ENCODE data around the gene TNS1. TPM values are rescaled to one million over a fixed set of nuclear protein-coding genes. Genes with fewer than 3 reads are reported as not detected.

Gene TNS1
- total RNA-seq, 4 donors from 2014 or later, result 23.1 to 156 (median 81.1) TPM

DNA sequence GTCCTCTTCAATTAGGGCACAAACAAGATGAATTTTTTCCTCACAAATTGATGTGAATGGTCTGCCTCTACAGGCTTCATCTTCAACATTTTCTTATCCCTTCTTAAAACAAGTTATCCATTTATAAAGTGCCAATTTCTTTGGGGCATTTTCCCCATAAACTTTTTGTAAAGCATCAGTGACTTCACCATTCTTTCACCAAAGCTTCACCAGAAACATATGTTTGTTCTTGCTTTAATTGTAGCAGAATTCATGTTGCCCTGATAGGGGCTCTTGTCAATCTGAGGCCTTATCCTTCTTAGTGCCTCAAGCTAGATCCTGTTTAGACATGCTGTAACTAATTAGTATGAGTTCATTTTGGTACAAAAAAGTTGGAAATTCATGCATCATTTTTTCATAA lies 226.2 kb downstream of the TNS1 start:
- H3K4me1 ChIP-seq, result no peaks in the 10 kb centered on the region
- H3K36me3 ChIP-seq, result no peaks in the 10 kb centered on the region
- no peak overlapping the region for H3K27ac ChIP-seq
- H3K4me3 ChIP-seq, result no peak overlapping the region
- DNase-seq, result no peak
- no peaks in the 10 kb centered on the region for H3K27me3 ChIP-seq
- H3K9me3 ChIP-seq, result no peaks in the 10 kb centered on the region
- no peak for TF ChIP-seq POLR2A (IDR thresholded peaks at IDR 0.05)
- TF ChIP-seq, protein P1, sequence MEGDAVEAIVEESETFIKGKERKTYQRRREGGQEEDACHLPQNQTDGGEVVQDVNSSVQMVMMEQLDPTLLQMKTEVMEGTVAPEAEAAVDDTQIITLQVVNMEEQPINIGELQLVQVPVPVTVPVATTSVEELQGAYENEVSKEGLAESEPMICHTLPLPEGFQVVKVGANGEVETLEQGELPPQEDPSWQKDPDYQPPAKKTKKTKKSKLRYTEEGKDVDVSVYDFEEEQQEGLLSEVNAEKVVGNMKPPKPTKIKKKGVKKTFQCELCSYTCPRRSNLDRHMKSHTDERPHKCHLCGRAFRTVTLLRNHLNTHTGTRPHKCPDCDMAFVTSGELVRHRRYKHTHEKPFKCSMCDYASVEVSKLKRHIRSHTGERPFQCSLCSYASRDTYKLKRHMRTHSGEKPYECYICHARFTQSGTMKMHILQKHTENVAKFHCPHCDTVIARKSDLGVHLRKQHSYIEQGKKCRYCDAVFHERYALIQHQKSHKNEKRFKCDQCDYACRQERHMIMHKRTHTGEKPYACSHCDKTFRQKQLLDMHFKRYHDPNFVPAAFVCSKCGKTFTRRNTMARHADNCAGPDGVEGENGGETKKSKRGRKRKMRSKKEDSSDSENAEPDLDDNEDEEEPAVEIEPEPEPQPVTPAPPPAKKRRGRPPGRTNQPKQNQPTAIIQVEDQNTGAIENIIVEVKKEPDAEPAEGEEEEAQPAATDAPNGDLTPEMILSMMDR (IDR thresholded peaks at IDR 0.05), result no peak

DNA sequence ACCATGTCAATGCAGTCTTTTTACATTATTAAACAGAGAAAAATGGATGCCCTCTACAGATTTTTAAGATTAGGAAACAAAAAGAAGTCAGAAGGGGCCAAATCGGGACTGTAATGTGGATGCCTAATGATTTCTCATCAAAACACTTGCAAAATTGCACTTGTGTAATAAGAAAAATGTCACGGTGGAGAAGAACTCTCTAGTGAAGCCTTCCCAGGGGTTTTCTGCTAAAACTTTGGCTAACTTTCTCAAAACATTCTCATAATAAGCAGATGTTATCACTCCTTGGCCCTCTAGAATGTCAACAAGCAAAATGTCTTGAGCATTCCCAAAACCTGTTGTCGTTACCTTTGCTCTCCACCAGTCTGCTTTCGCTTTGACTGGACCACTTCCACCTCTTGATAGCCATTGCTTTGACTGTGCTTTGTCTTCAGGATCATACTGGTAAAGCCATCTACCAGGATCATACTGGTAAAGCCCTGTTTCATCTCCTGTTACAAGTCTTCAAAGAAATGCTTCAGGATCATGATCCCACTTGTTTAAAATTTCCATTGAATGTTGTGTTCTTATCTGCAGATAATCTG lies 226.8 kb downstream of the TNS1 start:
- no peak for TF ChIP-seq POLR2A (IDR thresholded peaks at IDR 0.05)
- TF ChIP-seq, protein P1 (IDR thresholded peaks at IDR 0.05), result no peak
- DNase-seq, result no peak
- H3K36me3 ChIP-seq, result no peaks in the 10 kb centered on the region
- H3K4me1 ChIP-seq, result no peaks in the 10 kb centered on the region
- H3K27me3 ChIP-seq, result no peaks in the 10 kb centered on the region
- no peaks in the 10 kb centered on the region for H3K9me3 ChIP-seq
- H3K27ac ChIP-seq, result no peak overlapping the region
- H3K4me3 ChIP-seq, result no peak overlapping the region

DNA sequence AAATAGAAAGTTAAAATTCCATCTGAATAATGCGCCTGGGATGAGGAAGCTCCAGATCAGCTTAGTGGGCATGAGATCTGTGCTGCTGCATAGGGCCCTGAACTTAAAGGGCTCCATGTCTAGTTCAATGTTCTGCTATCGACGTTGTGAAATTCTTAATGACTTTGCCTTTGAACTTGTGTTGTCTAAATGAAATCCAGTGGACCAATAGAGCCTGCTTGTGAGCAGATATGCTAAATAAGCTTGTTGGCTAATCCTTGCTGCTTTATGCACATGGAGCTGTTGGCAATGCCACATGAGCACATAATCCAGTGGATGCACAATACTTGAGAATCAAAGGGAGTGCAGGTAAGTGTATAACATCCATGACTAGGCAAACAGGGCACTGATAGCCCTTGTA lies 228.6 kb downstream of the TNS1 start:
- no peak overlapping the region for H3K4me3 ChIP-seq
- H3K27ac ChIP-seq, result no peak overlapping the region
- H3K27me3 ChIP-seq, result no peaks in the 10 kb centered on the region
- H3K36me3 ChIP-seq, result no peaks in the 10 kb centered on the region
- TF ChIP-seq, protein P1 (IDR thresholded peaks at IDR 0.05), result no peak
- no peak for TF ChIP-seq POLR2A (IDR thresholded peaks at IDR 0.05)
- H3K9me3 ChIP-seq, result no peaks in the 10 kb centered on the region
- no peak for DNase-seq
- H3K4me1 ChIP-seq, result no peaks in the 10 kb centered on the region

DNA sequence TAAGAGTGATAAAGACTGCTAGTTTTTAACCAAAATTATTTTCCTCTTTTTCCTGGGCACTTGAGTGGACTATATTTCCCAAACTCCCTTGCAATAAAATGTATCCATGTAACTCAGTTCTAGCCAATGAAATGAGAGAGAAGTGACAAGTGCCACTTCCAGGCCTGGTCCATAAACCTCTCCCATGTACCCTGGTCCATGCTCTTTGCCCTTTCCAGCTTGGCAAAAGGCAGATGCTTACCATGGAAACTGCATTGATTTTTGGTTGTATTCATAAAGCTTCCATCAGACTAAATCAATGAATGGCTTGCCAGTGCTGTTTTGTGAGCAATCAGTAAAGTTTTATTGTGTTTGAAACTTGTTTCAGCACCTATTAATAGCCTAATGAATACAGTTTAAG lies 229.3 kb downstream of the TNS1 start:
- Histone ChIP-seq H3K36me3 (no peaks in the 10 kb centered on the region), H3K9me3 (no peaks in the 10 kb centered on the region), H3K4me1 (no peaks in the 10 kb centered on the region), H3K27ac (no peak overlapping the region), H3K4me3 (no peak overlapping the region), H3K27me3 (no peaks in the 10 kb centered on the region)
- no peak for TF ChIP-seq POLR2A (IDR thresholded peaks at IDR 0.05)
- TF ChIP-seq, protein P1 (IDR thresholded peaks at IDR 0.05), result no peak
- no peak for DNase-seq

DNA sequence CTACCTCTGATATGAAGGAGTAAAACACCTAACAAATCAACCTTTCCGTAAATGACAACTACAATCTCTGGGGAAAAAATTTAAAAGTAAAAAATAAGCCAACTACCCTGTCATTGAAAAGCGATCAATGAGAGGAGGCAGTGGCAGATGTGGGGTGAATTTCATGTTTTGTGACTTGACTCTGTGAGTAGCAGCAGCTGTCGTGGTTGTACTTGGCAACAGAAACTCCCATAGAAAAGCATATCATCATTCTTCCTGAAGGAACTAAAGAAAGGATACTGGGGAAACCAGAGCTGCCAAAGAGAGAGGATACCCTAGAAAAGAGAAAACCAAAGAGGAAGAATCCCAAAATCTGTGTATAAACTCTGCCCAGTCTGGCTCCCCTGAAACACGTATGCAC lies 236.4 kb downstream of the TNS1 start:
- no peak for TF ChIP-seq POLR2A (IDR thresholded peaks at IDR 0.05)
- TF ChIP-seq, protein P1 (IDR thresholded peaks at IDR 0.05), result no peak
- no peaks in the 10 kb centered on the region for H3K36me3 ChIP-seq
- no peaks in the 10 kb centered on the region for H3K4me1 ChIP-seq
- H3K9me3 ChIP-seq, result peaks cover 0 to 6% (median 0%) of the 10 kb centered on the region in 4 donors
- H3K27me3 ChIP-seq, result no peaks in the 10 kb centered on the region
- DNase-seq, result no peak
- H3K4me3 ChIP-seq, result no peak overlapping the region
- H3K27ac ChIP-seq, result no peak overlapping the region

All from Peyer's patch (tissue), 4 donors.